ENCODE data around the gene KRTAP4-6.
A peak's percentile ranks its signal among the peaks of the same experiment; 100 is the strongest.
"Not testable (repeated sequence)": the region's sequence is repeated elsewhere in the genome, so short reads cannot be mapped to it uniquely, and the experiment has no call there.

The KRTAP4-6 gene

DNA sequence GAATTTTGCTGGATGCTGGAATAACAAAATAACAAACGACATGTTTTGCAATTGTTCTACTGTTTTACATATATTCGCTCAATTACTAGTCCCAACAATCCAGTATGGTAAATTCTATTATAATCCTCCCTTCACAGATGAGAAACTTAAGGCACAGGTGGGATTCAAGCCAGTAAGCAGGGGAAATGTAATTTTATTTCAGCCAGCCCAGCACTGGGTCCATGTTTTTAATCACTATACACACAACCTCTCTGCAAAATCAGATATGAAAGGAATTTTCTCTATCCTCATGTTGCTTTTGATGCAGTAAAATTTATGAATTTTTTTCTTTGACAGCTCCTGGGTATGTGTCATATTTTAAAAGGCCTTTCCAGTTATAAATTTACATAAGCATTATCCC is 4.9 kb upstream of the KRTAP4-6 start:
- DNase-seq, result no peak

DNA sequence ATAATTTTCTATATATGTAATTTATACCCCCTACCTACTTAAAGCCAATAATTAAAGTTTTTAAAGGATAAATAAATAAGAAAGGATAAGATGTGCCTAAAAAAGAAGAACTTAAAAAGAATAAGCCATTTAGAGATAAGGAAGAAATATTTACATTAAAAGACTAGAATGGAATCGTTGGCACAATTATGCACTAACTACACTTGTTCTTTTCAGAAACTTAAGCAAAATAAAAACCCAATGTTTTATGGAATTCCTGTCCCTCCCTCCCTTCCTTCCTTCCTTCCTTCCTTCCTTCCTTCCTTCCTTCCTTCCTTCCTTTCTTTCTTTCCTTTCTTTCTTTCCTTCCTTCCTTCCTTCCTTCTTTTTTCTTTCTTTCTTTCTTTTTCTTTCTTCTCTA is 4.5 kb upstream of the KRTAP4-6 start:
- no peak for DNase-seq

GRCh38 chr17:41141361-41141760 is 1.0 kb upstream of the KRTAP4-6 start:
- no peak for DNase-seq

- DNase-seq, result not testable (repeated sequence)
Observed at GRCh38 chr17:41139865-41140264, 479 bp downstream of the KRTAP4-6 start.

- no peak for DNase-seq
Observed at GRCh38 chr17:41133880-41134735, 6.2 kb downstream of the KRTAP4-6 start.

GRCh38 chr17:41131979-41132378 is 8.4 kb downstream of the KRTAP4-6 start:
- DNase-seq, result no peak

GRCh38 chr17:41127371-41127770 is 13.0 kb downstream of the KRTAP4-6 start:
- no peak for DNase-seq

DNA sequence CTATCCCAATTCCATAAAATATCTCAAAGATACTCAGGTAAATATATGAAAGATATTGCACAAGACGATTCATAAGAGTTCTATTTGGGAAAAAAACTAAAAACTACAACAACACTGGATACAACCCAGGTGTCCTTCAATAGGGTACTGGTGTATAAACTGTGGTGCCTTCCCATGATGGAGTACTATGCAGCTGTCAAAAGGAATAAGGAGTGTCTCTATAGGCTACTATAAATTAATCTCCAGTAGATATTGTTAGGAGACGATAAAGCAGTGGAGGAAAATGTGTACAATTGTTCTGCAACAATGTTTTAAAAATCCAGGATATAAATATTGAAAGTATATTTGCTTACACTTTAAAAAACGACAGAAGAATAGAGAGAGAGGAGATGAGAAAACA is 13.9 kb downstream of the KRTAP4-6 start:
- no peak for DNase-seq

- no peak for DNase-seq
Observed at GRCh38 chr17:41125064-41125463, 15.3 kb downstream of the KRTAP4-6 start.

GRCh38 chr17:41123991-41124371 is 16.4 kb downstream of the KRTAP4-6 start, which contains the start of gene KRTAP4-12:
Gene KRTAP4-12 (minus strand): TSS chr17:41124182. CDS start chr17:41124122, 60 bp downstream.
- not testable (repeated sequence) for DNase-seq

DNA sequence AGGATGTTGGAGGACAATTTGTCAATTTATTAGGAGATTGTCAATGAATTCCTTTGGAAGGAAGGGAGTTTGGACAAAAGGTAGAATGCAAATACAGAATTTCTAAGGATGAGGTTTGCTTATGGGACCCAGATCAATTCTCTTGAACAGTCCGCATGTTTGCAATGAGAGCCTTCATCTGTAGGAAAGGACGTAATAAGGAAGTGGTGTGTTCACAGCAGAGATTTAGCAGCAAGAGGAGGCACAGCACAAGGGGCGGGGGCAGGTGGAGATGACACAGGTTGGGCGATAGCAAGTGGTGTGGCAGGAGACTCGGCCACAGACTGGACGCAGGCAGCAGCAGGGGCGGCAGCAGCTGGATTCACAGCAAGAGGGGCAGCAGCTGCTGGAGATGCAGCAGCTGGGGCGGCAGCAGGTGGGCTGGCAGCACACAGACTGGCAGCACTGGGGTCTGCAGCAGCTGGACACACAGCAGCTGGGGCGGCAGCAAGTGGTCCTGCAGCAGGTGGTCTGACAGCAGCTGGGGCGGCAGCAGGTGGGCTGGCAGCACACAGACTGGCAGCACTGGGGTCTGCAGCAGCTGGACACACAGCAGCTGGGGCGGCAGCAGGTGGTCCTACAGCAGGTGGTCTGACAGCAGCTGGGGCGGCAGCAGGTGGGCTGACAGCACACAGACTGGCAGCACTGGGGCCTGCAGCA is 16.9 kb downstream of the KRTAP4-6 start:
- DNase-seq, result not testable (repeated sequence)

DNA sequence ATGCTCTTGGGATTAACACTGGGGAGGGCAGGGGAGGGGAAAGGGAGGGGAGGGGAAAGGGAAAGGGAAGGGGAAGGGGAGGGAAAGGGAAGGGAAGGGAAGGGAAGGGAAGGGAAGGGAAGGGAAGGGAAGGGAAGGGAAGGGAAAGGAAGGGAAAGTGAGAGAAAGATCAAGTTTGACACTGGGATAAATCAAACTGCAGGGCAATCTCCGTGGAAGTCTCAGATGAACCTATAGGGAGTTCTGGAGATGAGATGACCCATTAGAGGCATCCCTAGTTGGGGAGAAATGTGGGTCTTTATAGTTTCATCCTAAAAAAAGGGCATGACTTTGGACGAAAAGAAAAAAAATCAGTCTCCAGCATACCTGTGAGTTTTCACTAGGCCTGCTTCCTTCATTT is 18.6 kb downstream of the KRTAP4-6 start:
- DNase-seq, result no peak

DNA sequence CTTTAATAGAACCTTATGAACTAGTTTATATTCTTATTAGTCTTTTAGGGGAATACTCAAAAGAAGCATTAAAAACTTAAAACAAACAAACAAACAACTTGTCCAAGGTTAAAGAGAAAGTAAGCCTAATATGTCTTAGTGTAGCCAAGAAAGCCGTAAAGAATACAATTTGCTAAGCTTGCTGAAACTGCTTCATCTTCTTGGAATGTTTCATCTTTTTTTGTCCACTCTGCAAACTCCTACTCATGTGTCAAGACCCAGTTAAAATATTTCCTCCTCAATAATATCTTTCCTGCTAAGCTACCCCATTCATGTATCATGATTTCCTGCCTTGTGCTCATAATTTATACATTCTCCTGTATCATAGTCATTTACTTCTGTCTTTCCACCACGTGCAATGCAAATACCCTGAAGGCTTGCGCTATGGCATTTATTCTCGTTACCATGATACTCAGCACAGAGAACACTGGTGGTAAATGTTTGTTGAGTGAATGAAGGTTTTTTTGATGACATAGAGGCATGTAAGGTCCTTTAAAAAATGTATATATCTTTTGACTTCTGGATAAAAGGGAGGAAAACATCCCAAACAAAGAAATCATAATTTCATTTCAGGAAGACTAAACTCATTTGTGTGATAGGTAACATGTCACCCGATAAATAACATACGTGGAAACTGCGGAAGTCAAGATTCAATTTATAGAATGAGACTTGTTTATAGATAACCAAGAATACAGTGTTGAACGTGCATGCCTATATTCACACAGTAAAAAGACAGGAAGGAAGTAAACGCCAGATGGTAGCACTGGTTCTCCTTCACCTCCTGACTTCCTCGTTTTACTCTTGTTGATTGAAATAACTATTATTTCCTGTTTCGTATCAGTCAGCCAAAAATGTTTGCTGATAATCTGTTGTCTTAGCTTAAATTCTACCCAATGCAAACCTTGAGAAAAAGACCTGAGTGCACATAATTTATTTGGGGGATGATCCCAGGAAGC is 20.4 kb downstream of the KRTAP4-6 start:
- not testable (repeated sequence) for DNase-seq

DNA sequence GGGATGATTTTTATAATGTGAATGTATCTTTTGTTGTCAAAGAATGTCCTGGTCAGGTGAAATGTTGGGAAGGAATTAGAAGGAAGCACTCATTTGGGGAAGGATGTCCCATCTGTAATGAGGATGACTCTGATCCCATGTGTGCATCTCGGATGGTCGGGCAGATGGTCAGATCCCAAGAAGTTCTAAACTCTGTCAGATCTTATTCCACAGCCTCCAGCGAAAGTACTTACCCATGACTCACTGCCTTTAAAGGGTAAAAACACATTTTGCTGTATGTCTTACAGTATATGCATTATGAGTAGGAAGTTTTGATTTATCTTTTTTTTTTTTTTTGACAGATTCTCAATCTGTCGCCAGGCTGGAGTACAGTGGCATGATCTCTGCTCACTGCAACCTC is 21.6 kb downstream of the KRTAP4-6 start:
- no peak for DNase-seq

DNA sequence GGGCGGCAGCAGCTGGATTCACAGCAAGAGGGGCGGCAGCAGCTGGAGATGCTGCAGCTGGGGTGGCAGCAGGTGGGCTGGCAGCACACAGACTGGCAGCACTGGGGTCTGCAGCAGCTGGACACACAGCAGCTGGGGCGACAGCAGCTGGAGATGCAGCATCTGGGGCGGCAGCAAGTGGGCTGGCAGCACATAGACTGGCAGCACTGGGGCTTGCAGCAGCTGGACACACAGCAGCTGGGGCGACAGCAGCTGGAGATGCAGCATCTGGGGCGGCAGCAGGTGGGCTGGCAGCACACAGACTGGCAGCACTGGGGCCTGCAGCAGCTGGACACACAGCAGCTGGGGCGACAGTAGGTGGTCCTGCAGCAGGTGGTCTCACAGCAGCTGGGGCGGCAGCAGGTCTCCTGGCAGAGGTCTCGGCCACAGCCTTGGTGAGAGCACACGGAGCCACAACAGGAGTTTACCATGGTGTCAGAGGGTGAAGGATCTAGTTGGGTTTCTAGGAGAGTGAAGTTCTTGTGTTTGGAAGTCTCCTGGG is 22.4 kb downstream of the KRTAP4-6 start, which contains the start of gene KRTAP4-11:
Gene KRTAP4-11 (minus strand): TSS at position 528 of the 541 bp plus-strand sequence. CDS start 58 bp downstream, at position 470.
- not testable (repeated sequence) for DNase-seq

DNA sequence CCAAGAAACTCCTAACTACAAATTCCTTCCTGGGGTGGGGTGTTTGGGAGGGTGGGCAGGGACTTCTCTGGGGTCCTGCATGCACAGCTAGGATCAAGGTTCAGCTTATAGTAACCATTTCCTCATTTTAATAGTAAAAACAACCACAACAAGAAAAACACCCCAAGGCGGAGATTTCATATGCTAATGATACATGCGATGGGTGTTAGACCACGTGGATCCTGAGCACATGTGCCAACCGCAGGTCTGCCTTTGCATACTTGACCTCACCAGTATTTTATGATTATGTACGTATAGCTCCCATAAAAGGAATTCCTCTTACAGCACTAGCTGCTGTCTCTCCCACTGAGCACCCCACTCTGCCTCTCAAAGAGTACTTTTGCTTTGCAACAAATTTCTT is 24.0 kb downstream of the KRTAP4-6 start:
- peak; percentile 20 for DNase-seq

DNA sequence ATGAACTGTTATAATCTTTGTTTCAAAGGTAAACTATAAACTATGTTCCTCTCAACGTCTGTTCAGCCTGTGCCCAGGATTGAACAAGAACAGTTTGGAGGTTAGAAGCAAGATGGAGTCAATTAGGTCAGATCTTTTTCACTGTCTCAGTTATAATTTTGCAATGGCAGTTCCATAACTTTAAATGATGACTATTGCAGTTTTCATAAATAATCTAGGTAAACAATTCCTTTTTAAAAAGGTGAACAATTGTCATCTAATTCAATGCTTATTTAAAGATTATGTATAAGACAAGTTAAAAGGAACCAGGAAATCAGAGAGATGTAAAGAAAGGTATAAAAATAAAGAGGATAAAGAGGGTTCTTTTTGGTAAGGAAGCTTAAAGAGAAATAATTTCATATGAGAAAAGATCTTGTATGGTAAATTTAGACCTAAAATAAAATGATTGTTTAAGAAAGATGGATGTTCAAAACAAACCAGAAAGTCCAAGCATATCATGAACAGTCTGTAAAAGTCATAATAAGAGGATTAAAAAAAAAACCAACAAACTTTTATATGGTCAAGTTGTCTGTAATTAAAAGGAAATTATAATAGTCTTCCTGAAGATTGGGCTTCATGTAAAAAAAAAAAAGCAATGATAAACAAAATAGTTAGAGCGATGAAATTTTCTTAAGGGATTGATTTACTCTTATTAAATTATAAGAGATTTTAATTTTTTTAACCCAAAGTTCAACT is 29.0 kb downstream of the KRTAP4-6 start:
- no peak for DNase-seq

DNA sequence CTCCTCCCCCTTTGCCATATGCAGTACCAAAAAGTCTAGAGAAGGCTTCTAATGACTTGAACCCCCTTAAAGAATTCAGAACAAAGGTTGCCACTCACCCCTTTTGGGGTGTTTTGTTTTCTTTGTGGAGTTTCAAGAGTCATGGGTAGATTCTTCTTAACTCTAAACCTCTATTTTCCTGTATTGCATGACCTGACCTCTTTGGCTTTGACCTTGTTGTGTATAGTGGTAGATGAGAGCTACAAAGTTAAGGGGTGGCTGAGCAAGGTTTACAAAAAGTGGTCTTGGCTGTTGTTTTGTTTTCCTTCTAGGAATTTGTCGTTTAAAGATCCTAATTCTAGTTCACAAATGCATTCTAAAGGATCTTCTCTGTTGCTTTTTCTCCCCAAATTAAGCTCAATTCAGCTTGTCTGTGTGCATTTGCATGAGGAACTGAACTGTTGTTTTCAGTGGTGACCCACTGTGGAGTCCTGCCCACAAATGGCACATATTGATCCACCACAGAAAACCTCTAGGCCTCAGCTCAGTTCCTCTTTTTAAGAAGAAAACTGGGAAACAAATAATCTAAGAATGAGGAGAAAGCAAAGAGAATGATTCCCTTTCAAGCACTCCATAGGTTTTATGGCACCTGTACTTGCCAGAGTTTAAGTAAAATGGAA is 31.5 kb downstream of the KRTAP4-6 start:
- DNase-seq, result not testable (repeated sequence)

GRCh38 chr17:41107941-41108450 is 32.3 kb downstream of the KRTAP4-6 start:
- DNase-seq, result no peak

- DNase-seq, result not testable (repeated sequence)
Observed at GRCh38 chr17:41105347-41105746, 35.0 kb downstream of the KRTAP4-6 start, which contains the start of gene KRTAP4-9. Gene KRTAP4-9 (plus strand): TSS chr17:41105389. CDS start chr17:41105389, 0 bp downstream.
